Daoy (cell line): ENCODE results near the gene MEX3B. TPM values are rescaled to one million over a fixed set of nuclear protein-coding genes. Genes with fewer than 3 reads are reported as not detected.

Experiments used
- DNase-seq: peaks from one replicate; pipeline ENCODE4 v3.0.0-alpha.2; 2015; ENCODE audit warnings: low read depth
- total RNA-seq: library from RNA; depleted of rRNA; stranded (reverse); fragments of >200 nt; shearing (Covaris generic); gene quantifications from 2 replicates; pipeline ENCODE4 v1.2.3, GENCODE V29; 2014; rRNA removed

Gene MEX3B
- total RNA-seq = 6.1 and 7.7 TPM in 2 replicates

DNA sequence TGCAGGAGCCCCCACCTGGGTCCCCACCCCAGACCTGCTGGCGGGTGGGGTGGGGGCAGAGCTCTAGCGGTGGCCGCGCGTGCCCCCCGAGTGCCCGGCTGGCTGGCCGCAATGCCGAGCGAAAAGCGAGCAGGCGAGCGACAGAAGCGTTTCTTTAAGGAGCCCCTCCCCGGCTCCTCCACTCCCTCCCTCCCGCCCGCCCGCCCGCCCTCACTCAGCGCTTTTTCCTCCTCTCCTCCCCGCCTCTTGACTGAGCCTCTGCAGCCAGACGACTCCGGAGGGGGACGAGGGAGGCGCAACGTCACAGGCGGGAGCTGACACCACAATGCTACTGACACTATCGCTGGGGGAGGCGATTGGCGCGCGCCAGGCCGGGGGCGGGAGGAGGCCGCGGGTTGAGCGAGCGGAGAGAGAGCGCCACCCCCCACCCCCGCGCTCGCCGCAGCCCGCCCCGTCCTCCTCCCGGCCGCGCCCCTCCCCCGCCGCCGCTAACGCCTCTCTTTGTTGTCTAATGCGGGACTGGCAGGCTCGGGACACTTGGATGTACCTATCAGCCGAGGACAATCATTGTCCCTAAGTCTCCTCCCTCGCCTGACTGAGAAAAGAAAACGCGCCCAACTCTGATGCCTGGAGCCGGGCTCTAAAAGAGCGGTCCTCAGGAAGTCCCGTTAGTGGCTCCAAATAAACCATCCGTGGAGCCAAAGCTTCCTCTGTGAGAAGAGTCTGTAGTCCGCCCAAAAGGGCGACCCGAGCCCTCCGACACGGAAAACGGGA is at the start of gene MEX3B:
Gene MEX3B, minus strand, starts transcription at position 127 of the 774 bp plus-strand sequence. CDS start 313 bp downstream, outside the sequence.
- DNase-seq = peak; percentile 99

DNA sequence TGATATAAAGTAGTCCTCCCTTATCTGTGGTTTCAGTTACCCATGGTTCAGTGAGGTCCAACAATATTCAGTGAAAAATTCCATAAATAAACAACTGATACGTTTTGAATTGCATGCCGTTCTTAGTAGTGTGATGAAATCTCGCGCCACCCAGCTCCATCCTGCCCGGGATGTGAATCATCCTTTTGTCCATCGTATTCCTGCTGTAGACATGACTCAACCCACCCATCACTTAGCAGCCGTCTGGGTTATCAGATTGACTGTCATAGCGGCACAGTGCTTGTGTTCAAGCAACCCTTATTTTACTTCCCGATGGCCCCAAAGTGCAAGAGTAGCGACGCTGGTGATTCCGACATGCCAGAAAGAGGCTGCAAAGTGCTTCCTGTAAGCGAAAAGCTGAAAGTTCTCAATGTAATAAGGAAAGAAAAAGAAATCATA is 48.0 kb upstream of the MEX3B start:
- peak; percentile 89 for DNase-seq

DNA sequence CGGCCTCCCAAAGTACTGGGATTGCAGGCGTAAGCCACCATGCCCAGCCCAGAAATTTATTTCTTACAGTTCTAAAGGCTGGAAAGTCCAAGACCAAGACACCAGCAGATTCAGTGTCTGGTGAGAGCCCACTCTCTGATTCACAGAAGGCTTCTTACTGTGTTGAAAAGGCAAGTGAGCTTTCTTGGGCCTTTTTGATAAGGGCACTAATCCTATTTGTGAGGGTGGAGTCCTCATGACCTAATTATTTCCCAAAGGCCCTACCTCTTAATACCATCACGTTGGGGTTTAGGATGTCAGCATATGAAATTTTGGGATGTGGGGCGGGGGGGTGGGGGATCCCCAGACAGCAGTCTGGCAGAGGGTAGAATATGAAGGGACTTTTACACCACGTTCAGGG is 47.5 kb upstream of the MEX3B start:
- no peak for DNase-seq

DNA sequence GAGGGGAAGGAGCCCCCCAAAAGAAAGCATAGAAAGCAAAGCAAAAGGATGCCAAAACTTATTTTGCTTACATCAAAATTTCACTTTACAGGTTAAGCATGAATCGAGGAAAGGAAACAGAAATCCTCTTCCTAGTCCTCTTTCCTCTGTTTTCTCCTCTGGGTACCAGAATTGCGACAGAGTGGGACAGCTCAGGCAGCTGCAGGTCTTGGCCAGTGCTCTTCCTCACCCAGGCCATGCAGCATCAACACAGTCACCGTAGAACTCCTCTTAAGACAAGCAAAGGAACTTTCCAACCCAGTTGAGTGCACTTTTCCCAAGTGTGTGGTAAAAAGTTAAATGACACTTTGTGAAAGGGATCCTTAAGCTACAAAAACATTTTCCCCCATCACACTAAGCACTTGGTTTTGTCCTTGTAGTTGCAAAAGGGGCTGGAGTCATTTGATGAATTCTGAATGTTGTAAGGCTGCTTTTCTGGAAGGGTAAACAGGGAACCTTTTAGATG is 45.9 kb upstream of the MEX3B start:
- DNase-seq = no peak

DNA sequence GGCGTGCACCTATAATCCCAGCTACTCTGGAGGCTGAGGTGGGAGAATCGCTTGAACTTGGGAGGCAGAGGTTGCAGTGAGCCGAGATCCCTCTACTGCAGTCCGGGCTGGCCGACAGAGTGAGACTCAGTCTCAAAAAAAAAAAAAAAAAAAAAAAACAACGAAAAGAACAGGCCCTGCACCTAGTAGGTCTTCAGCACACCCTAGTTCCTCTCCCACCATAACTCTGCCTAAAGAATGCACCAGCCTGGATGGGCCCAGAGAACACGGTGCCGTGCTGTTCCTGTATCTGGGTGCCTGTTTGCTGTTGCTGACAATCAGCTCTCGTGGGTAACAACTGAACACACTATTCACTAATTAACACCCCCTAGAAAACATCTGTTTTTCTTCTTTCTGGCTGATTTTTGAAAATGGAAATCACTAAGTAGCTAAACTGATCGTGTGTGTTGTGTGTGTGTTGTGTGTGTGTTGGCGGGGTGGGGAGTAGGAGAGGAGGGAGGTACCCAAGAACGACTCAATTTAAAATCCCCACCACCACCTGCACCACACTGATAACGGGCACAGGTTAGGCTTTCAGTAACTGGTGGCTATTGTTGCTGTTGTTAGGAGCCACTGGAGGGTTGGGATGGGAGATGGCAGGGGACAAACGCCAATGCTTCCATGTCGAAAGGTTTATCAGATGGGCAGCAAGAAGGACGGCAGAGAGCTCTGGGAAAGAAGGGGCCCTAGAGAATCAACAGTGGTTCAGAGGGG is 40.6 kb upstream of the MEX3B start:
- DNase-seq = no peak

DNA sequence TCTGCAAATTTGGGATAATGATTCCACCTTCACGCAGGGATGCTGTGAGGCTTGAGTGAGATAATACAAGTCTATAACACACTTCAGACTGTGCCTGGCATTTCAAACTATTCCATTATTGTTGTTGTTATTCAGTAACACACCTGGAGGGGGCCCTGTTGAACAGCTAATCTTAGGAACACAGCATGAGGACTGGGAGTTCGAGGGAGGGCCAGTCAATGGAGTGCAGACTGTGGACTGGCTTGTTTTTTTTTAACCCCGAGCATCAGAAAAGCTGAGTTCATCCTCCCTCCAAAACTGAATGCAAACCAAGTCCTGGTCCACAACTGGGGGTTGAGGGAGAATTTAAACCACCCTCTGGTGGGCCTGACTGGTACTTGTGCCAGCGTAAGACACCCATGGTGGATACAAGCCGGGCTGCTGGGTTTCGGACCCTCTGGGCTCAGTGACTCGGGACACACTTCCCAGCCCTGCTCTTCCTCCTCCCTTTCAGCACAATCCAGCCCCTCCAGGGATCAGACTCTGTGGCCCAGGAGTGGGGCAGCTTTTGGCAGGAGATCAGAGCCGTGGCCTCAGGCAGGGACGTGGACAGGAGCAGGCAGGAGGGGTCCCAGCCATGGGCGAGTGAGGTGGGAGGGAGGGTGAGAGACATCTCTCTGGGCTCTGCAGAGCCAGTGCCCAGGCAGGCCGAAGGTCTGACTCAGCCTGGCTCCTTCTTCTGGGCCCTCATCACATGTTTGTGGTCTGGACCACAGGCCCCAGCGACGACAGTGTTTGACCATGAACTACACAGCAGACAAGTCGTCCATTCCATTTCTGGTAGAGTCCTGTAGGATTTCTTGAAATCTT is 36.3 kb upstream of the MEX3B start:
- DNase-seq = peak; percentile 90

DNA sequence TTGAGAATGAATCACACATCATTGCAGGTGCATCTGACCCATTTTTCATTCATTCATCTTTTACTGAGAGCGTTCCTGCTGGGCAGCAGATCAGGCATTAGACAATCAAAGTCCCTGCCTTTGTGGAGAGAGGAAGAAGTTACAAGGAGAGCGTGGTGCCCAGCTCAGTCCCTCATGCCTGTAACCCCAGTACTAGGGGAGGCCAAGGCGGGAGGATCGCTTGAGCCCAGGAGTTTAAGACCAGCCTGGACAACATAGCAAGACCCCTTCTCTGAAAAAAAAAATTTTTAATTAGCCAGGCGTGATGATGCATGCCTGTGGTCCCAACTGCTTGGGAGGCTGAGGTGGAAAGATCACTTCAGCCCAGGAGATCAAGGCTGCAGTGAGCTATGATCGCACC is 35.0 kb upstream of the MEX3B start:
- DNase-seq = no peak

DNA sequence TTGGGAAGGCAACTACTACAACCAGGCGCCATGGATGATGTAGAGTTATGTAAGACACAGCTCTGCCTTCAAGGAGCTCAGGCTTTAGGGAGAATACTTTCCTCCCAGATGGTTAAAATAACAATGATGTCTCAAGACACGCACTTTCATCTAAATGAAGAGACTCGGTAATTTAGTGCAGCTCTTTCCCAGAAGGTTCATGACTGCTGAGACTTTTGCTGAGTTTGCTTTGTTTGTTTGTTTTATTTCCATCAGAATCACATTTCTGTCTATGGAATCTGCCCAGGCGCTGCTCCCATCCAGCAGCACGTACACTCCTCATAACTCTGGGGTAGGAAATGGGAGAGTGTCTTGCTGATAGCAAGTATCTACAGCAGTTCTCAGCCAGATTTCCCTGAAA is 33.9 kb upstream of the MEX3B start:
- DNase-seq = no peak

DNA sequence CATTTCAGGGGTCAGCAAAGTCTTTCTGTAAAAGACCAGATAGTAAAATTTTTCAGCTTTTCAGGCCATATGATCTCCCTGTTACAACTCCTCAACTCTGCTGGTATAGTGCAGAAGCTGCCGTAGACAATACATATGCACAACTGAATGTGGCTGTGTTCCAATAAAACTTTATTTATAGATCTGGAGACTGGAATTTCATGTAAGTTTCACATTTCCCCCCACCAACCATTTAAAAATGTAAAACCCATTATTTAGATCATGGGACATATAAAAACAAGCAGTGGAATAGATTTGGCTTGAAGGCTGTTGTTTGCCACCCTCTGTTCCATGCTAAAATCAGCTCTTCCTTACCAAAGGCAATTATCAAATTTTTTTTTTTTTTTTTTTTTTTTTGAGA is 28.8 kb upstream of the MEX3B start:
- DNase-seq = no peak

DNA sequence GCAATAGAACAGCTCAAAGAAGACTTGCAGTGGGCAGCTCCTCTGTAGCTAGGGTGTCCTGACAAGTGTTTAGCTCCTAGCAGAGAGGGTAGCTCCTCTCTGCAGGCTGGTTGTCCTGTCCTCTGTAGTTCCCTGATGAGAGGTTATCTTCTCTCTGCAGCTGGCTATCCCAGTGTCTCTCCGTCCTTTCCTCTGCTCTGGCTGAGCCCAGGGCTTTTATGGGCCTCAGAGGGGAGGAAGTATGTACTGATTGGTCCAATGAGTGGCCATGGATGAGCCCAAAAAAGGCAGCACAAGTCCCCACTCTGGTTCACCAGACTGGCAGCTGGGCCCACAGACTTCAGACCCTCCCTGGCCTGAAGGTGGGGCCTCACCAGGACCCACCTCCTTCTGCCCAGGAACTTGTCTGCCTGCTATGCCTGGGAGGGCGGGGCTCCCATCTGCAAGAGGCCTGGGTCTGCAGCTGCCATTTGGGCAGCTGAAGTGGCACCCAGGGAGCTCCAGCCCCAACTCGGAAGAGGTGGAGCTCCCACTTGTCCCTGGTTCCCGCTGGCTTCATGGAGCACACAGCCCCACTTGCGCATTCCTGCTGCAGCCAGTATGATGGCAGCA is 27.2 kb upstream of the MEX3B start:
- DNase-seq = no peak

DNA sequence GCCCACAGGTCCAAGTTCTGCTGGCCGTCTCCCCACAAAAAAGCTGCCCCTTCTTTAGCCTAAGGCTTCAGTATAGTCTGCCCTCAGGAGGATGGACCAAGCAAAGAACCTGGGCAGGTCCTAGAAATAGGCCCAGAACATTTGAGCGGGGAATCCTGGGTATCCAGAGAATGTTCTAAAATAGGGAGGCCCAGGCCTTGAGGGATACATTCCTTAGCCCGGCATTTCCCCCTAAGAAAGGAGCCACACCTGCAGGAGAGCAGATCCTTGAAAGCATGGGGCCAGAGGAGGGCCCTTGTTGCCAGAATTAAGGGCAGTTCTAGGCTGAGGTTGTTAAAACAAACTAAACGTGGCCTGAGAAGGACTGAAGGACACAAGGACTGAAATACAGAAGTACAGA is 20.6 kb upstream of the MEX3B start:
- DNase-seq = no peak

DNA sequence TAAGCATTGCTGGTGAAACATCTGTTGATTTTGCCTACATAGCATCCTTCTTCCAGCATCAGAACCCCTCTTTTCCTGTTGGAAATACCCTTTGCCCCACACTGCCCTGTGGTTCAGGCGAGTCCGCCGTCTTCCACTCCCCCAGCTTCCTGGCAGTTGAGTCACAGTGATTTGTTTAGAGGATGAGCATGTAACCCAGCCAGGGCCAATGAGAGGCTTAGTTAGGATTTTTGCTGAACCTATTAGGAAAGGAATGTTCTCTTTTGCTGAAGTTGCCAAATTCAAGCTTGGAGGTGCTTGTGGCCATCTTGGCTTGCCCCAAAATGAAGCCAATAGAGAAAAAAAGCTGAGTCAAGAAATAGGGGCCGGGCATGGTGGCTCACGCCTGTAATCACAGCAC is 19.0 kb upstream of the MEX3B start:
- DNase-seq = peak; percentile 40

DNA sequence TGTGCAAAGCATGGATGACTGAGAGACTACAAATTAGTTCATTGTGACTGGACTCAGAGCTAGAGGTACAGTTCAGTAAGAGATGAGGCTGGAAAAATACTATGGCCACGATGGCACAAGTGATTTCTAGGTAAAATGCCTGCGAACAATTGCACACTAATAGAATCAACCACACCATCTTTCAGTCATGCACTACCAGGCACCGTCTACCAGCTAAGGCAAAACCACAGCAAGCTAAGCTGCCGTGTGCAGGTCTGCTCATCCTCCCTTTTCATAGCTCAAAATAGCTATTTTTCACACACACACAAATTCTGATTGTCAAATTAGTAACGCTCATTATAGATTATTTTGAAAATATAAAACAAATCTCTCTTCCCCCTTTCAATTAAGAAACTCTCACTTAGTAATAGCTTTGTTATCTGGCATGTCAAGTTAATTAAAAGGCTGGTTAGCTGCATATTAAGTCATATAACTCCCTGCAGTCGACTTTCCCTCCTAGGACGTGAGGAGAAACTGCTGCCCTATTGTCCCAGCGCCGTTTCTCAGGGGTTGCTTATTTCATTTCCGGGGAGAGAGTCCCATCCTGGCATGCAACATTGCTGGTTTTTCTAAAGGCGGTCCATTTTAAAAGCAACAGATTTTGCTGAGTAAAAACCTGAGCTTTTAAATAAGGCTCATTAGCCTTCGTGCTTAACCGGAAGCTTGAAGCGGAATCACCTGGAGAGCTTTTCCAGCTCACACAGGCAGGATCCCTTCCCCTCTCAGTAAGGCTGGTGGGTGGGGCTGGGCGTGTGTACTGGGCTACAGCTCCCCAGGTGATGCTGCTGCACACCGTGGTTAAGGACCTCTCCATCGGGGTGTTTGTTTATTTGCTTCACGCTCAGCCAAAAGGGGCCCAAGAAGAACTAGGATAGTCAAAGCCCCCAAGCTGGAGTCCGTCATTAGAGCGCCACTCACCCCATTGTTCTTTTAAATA is 16.9 kb upstream of the MEX3B start:
- DNase-seq = no peak

DNA sequence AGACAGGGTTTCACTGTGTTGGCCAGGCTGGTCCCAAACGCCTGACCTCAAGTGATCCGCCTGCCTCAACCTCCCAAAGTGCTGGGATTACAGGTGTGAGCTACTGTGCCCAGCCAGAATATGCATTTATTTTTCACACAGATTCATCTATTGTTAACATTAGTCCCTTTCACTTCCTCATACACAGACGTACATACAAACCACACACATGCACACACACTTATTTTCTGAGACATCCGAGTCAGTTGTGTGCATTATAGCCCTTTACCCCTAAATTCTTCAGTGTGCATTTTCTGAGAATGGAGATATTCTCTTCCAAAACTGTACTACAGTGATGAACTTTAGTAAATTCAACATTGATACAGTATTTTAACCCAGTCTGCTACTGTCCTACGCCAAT is 15.0 kb upstream of the MEX3B start:
- DNase-seq = no peak

DNA sequence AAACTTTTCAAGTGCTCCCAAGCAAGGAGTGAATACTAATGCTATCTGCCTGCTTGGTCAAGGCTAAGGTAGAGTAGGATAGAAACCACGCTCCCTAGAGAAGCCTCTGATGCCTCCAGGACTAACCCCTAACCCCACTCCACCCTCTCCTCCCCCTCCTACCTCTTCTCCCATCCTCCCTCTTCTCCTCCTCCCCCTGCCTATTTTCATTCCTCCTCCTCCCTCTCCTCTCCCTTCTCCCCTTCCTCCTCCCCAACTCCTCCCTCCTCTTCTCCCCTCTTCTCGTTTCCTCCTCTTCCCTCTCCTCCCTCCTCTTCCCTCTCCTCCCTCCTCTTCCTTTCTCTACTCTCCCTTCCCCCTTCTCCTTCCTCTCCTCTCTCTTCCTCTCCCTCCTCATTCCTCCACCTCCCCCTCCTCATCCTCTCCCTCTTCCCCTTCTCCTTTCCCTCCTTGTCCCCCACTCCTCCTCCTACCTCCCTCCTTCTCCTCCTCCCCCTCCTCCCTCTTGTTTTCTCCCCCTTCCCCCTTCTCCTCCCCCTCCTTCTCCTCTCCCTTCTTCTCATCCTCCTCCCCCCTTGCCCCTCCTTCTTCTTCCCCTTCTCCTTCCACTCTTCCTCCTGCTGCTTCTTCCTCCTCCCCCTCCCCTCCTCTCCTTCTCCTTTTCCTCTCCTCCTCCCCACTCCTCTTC is 12.8 kb upstream of the MEX3B start:
- no peak for DNase-seq

DNA sequence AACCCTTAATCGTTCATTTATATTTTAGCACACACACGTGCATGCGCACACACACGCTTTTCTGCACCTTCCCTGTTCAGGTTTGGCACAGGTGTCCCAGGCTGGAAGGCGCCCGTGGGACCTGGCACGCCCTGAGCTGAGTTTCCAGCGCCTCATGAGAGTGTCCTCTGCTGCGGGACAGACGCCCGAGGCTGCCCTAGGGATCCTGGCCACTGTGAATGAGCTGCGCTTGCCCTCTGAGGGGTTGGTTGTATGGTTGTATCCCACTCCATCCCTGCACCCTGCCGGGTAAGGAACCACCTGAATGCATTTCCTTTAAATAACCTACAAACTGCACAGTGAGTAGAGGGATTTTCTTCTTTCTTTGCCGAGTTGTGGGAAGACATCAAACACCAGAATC is 12.2 kb upstream of the MEX3B start:
- DNase-seq = no peak

DNA sequence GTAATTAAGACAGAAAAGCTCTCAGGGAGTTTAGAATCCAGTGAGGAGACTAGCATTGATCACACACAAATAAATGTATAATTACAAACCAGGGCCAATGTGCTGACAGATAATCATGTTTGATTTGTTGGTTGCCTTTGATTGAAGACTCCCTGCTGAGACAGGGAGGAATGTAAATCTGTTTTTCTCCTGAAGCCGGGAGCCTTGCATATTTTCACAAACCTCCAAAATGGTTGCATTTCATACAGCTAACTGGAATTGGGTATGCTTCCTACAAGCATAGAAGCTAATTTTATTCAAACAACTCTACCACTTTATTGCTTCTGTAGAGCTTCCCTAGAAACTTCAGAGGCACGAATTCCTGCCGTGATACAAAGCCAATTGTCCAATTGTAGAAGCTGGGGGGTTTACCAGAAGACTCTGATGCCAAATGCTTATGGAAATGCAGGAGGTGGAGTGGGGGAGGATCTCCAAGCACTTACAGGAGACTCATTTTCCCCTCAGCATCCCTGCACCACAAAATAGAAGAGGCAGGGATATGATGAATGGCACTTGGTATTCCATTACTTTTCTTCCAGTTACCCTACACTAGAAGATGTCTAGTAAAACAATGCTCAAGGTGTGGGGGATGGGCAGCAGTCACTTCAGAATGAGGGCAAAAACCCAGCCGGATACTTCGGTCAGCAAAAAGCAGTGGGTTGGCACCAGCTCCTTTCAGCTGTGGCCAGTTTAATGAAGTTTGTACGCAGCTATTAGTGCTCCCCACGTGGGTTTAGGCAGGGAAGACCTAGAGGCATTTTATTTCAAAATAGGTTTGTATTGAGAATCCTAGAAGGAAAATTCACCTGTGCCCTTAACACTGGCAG is 11.4 kb upstream of the MEX3B start:
- DNase-seq = no peak

DNA sequence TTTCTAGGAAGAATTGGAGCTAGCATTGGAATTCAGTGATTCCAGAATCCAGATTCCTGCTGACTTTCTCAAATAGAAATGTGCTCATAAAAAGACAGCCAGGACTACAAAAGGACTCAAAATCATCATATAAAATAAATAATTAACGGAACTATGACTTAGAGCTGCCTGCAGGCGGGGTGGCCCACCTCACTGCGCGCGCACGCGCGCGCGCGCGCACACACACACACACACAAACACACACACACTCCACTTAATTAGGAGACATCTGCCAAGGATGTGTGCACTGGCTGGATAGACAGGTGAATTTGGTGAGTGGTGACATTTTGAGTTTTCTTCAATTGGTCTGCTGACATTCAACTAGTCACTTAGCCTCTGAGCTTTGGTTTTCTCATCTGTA is 6.9 kb upstream of the MEX3B start:
- DNase-seq = no peak

DNA sequence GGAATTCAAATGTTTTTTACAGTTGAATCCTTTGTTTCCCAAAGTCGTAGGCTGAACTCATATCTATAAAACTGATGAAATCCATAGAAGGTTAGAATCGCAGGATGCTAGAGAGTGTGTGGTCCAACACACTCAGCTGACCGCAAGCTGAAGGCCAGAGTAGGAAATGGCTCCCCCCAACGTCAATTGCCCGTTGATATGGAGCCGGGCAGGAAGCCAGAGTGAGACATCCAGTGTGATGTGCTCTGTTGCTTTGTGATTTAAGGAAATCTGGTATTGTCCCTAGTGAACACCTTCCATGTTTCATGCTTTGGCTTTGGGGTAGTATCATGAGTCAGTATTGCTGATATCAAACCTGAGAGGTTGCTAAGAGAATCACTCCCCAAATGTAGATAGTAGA is 5.8 kb upstream of the MEX3B start:
- peak; percentile 76 for DNase-seq
